ENCODE data around the gene PLG.
"Not testable (repeated sequence)": the region's sequence is repeated elsewhere in the genome, so short reads cannot be mapped to it uniquely, and the experiment has no call there.

Gene PLG

DNA sequence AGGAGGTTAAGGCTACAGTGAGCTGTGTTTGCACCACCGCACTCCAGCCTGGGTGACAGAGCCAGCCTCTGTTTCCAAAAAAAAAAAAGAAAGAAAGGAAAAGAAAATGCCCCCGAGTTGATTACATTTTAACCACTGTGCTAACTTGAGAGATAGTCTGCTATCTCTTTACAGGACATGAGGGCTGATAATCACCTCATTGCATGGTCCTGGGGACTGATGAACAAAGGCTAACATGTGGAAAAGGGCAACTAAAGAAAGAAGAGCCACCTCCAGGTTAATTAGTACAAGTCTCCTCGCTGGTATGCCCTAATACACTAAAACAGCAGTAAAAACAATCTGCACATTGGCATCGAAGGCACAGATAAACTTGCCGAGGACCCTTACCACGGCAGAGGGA is 4.2 kb upstream of the PLG start:
- no peak for DNase-seq (ENCODE audit: low read depth in 1 of 2, low spot score in 1 of 2)

DNA sequence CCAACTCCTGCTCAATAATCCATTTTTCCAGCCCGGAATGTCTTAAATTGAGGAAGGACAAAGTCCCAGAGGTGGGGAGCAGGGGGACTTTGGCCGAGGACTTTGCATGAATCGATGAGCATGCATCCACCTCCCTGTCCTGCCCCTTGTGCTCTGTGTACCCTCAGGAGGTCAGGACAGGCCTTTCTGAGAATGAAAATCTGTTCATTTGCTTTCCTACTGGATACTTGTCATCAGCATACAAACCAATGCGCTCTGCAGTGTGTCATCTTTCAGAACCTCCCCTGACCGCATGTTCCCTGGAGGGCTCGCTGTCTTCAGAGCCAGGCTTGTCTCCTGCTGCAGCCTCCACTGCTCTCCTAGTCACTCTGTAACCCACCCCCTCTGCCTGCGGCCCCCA is 2.6 kb downstream of the PLG start:
- DNase-seq (ENCODE audit: low read depth in 1 of 2, low spot score in 1 of 2) = not testable (repeated sequence)

- not testable (repeated sequence) for DNase-seq (ENCODE audit: low read depth in 1 of 2, low spot score in 1 of 2)
Measured at GRCh38 chr6:160708993-160709392, 6.9 kb downstream of the PLG start.

GRCh38 chr6:160714731-160715316 is 12.8 kb downstream of the PLG start:
- DNase-seq (ENCODE audit: low read depth in 1 of 2, low spot score in 1 of 2) = no peak

GRCh38 chr6:160730911-160731310 is 28.9 kb downstream of the PLG start:
- no peak for DNase-seq (ENCODE audit: low read depth in 1 of 2, low spot score in 1 of 2)

DNA sequence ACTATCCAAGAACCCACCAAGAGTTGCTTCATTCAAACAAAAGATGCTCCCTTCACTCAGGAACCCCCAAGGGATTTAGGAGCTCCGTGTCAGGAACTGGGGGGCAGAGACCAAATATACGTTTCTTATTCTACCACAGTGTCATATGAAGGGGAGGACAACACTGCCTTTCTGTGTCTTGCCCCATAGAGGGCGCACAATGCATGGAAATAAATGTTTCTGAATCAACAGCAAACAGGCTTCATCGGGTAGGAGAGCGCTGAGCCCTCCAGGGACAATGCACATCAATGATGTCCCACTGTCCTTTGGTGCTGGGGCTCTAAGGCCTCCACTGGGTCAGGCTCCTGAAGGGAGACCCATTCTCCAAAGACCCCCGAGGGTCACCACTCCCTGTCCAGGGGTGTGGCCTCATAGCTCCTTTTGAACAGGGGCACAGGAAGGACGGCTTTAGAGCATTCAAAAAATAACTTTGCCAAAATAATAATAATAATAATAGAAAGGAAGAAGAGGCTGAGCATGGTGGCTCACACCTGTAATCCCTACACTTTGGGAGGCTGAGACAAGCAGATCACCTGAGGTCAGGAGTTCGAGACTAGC is 31.1 kb downstream of the PLG start:
- DNase-seq (ENCODE audit: low read depth in 1 of 2, low spot score in 1 of 2) = no peak

- DNase-seq (ENCODE audit: low read depth in 1 of 2, low spot score in 1 of 2) = no peak
Measured at GRCh38 chr6:160734627-160735026, 32.6 kb downstream of the PLG start.

GRCh38 chr6:160735523-160735922 is 33.5 kb downstream of the PLG start:
- no peak for DNase-seq (ENCODE audit: low read depth in 1 of 2, low spot score in 1 of 2)

- no peak for DNase-seq (ENCODE audit: low read depth in 1 of 2, low spot score in 1 of 2)
Measured at GRCh38 chr6:160737934-160738333, 35.9 kb downstream of the PLG start.

GRCh38 chr6:160739955-160740354 is 37.9 kb downstream of the PLG start:
- DNase-seq (ENCODE audit: low read depth in 1 of 2, low spot score in 1 of 2) = no peak

- not testable (repeated sequence) for DNase-seq (ENCODE audit: low read depth in 1 of 2, low spot score in 1 of 2)
Measured at GRCh38 chr6:160741012-160741411, 39.0 kb downstream of the PLG start.

DNA sequence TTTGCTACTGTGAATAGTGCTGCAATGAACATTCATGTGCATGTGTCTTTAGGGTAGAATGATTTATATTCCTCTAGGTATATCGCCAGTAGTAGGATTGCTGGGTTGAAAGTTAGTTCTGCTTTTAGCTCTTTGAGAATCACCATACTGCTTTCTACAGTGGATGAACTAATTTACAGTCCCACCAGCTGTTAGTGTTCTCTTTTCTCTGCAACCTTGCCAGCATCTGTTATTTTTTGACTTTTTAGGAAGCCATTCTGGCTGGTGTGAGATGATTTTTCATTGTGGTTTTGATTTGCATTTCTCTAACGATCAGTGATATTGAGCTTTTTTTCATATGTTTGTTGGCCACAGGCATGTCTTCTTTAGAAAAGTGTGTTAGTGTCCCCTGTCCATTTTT is 40.0 kb downstream of the PLG start:
- no peak for DNase-seq (ENCODE audit: low read depth in 1 of 2, low spot score in 1 of 2)

GRCh38 chr6:160750276-160750689 is 48.2 kb downstream of the PLG start:
- no peak for DNase-seq (ENCODE audit: low read depth in 1 of 2, low spot score in 1 of 2)

DNA sequence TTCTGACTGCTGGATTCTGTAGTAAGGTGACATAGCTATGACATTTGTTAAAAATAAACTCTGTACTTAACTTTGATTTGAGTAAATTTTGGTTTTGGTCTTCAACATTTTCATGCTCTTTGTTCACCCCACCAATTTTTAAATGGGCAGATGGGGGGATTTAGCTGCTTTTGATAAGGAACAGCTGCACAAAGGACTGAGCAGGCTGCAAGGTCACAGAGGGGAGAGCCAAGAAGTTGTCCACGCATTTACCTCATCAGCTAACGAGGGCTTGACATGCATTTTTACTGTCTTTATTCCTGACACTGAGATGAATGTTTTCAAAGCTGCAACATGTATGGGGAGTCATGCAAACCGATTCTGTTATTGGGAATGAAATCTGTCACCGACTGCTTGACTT is 51.2 kb downstream of the PLG start:
- not testable (repeated sequence) for DNase-seq (ENCODE audit: low read depth in 1 of 2, low spot score in 1 of 2)

DNA sequence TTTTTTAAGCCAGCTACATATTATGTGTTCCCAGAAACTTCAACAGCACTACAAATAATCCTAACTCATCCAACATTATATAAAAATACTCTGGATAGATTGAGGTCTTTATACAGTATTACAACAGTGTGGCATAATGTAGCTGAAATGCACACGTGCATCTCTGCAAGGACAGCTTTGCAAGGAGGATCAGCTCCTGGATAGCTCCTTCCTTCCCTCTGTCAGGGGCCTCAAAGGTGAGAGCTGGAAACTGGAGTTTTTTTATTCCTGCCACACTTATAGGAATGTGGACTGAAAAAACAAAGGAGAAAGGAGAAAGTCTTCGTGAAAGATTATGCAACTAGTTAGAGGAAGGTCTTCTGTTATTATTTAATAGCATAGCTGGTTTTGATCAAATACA is 53.1 kb downstream of the PLG start:
- DNase-seq (ENCODE audit: low read depth in 1 of 2, low spot score in 1 of 2) = no peak

DNA sequence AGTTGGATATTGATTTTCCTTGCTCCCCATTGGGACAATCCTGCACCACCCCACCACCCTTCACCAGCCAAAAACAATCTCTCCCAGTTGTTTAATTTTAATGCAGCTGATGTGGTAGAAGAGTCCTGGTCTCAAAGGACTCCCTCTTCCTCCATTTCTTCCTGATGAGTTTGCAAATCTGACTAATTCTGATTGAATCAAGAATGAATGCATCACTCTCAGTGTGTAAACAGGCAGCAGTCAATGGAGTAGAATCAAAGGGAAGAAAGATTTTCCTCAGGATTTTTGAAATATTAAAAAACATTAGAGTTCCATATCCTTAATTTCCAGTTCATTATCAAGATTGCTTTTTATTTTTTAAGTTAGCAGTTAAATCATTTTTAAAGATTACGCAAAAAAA is 54.0 kb downstream of the PLG start:
- DNase-seq (ENCODE audit: low read depth in 1 of 2, low spot score in 1 of 2) = no peak

DNA sequence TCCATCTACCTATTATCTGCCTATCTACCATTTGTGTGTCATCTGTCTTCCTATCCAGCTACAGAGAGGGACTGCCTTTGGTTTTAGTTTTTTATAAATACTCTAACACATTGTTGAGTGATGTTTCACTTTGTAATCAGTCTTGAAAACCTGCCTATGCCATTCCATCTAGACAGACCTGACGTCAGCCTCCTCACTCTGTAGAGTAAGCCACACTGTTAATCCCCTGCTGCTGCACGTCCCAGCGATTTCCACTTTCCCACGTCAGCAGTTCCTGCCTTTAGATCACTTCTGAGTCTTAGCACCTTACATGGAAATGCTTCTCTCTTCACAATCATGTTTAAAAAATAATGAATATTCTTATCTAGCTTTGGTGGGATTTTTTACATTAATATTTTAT is 54.8 kb downstream of the PLG start:
- no peak for DNase-seq (ENCODE audit: low read depth in 1 of 2, low spot score in 1 of 2)

DNA sequence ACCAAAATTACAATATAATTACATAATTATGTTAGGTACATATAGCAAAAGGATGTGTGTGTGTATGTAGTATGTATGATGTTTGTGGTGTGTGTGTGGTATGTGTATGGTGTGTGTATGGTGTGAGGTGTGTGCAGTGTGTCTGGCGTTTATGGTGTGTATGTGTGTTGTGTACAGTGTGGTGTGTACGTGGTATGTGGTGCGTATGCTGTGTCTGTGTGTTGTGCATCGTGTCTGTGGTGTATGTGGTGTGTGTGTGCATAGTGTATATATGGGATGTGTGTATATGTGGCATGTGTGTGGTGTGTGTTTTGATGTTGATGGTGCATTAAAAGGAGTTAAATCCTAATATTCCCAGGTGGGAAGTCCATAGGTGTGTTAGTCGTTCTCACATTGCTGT is 62.8 kb downstream of the PLG start:
- DNase-seq (ENCODE audit: low read depth in 1 of 2, low spot score in 1 of 2) = no peak

DNA sequence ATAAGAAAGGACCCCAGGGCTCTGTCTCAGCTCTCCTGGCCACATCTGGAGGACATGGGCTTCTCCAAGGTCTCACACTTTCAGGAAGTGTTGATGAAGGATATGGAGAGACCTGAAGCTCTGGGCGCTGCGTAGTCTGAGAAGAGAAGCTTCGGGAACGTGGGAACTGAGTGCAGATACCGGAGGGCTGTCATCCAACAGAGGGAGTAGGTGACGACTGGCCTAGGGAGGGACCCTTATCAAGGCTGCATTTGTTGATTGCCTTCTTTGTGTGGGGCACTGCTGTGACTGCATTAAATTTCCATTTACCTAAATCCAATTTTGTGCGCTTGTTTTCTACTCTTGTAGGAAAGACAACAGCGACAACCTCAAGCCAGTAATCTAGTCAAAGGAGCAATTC is 63.4 kb downstream of the PLG start:
- no peak for DNase-seq (ENCODE audit: low read depth in 1 of 2, low spot score in 1 of 2)

- DNase-seq (ENCODE audit: low read depth in 1 of 2, low spot score in 1 of 2) = no peak
Measured at GRCh38 chr6:160766657-160766988, 64.6 kb downstream of the PLG start.

DNA sequence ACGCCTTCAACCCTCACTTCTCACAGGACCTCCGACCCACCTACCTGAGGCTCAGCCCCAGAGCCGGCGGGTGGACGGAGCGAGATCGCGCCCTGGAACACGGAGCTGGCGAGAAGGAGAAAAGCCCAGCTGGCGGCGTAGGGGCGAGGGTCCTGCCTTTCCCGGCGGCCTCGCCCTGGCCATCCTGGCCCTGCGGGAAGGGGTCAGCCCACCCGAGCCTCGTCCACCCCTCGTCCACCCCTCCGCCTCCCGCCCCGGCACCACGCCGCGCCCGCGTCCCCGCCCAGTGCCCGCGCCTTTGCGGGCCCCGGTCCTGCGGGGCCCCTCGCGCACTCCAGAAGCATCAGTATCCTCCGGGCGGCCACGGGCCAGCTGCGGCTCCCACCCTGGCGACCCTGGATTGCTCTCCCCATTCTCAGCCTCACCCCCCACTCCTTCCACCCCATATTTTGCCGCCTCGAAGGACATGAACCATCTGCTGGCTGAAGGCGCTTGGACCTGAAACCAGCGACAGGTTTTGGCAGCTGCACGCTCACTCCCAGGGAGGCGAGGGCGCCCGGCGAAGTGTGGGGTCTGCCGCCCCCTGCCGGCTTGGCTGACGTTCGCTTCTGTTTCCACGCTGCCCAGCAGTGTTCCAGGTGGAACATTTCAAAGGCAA is 65.1 kb downstream of the PLG start:
- DNase-seq (ENCODE audit: low read depth in 1 of 2, low spot score in 1 of 2) = peak in 1 of 2 donors; percentile 11

DNA sequence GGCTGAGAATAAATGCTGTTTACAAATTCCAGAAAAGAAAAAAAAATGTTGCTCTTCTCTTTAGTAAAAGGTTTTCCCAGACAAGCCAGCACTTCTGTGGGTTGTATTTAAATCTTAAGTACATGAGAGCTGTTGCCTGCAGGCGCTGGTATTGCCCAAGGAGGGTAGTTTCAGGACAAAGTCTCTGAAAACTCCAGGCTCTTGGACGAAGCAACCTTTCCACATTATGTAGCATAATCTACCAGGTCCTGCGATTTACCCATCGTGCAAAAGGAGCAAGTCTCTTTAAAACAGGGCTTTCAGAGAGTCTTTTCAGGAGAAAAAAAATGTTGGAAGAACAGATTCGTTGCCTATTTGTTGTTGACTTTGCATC is 65.6 kb downstream of the PLG start:
- no peak for DNase-seq (ENCODE audit: low read depth in 1 of 2, low spot score in 1 of 2)

GRCh38 chr6:160768101-160768500 is 66.1 kb downstream of the PLG start:
- DNase-seq (ENCODE audit: low read depth in 1 of 2, low spot score in 1 of 2) = no peak

All from activated T-helper 1 cell treated with anti-CD3 and anti-CD28 coated beads, Interleukin-2, amount 50 U/mL, for 16 hours (primary cell).